Activated T-helper 17 cell treated with anti-CD3 and anti-CD28 coated beads, Interleukin-2, amount 50 U/mL, for 72 hours (primary cell): ENCODE data around the gene FRMD8. TPM values are rescaled to one million over a fixed set of nuclear protein-coding genes. Genes with fewer than 3 reads are reported as not detected.
"Not testable (repeated sequence)": the region's sequence is repeated elsewhere in the genome, so short reads cannot be mapped to it uniquely, and the experiment has no call there.

Source experiments
- ATAC-seq: fragments of 150-1000 bp; cut with Tn5 transposase; replicated peaks from 2 replicates; pipeline ENCODE4 v1.10.0; 2021; ENCODE audit warnings: mild to moderate bottlenecking, moderate library complexity
- H3K27ac Mint-ChIP-seq: one replicate; pipeline ENCODE4 v1.8.0; 2022; ENCODE audit warnings: mixed read lengths
- H3K27me3 Mint-ChIP-seq: one replicate; pipeline ENCODE4 v1.8.0; 2022; ENCODE audit warnings: mixed read lengths
- H3K36me3 Mint-ChIP-seq: one replicate; pipeline ENCODE4 v1.8.0; 2022; ENCODE audit warnings: low read depth, mild to moderate bottlenecking, mixed read lengths
- H3K4me1 Mint-ChIP-seq: one replicate; pipeline ENCODE4 v1.8.0; 2022; ENCODE audit warnings: mixed read lengths
- H3K4me3 Mint-ChIP-seq: one replicate; pipeline ENCODE4 v1.8.0; 2022; ENCODE audit warnings: mild to moderate bottlenecking, mixed read lengths
- H3K9me3 Mint-ChIP-seq: one replicate; pipeline ENCODE4 v1.8.0; 2022; ENCODE audit warnings: mixed read lengths
- total RNA-seq, 2 donors: library from RNA; stranded (reverse); gene quantifications; one replicate each; pipeline ENCODE4 v1.2.3, GENCODE V29; 2022

The FRMD8 gene
- total RNA-seq, 2 donors from 2014 or later, result 49.6 to 52.1 TPM

DNA sequence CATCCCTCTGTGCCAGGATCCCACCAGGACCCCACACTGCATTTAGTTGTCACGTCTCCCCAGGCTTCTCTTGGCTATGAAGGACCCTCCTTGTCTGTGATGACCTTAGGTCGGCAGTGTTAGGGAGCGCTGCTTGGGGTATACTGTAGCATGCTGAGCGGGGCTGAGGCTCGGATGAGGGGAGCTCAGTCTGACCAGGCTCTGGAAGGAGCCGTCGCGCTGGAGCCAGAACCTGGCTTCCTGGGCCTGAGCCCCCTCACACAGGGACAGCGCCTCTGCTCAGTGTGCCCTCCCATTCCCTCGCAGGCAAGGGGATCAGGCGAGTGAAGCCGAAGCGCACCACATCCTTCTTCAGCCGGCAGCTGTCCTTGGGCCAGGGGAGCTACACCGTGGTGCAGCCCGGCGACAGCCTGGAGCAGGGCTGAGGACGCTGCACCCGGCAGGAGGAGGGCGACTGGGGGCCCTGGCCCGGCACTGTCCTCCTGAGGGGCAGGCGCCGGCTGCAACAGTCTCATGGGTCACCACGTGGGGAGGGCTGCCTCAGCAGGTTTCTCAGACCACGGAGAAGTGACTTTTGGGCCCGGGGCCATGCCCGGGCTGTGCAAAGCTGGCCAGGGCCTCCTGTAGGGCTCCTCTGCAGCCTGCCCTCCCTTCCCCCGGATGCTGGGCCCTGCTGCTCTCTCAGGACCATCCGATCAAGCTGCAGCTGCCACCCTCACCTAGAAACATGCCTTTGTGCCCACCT lies 24.7 kb downstream of the FRMD8 start:
- H3K27ac Mint-ChIP-seq, result no peak overlapping the region
- H3K4me1 Mint-ChIP-seq, result peaks cover 6% of the 10 kb centered on the region
- no peak for ATAC-seq
- H3K4me3 Mint-ChIP-seq, result no peak overlapping the region
- no peaks in the 10 kb centered on the region for H3K27me3 Mint-ChIP-seq
- no peaks in the 10 kb centered on the region for H3K9me3 Mint-ChIP-seq
- peaks cover 57% of the 10 kb centered on the region for H3K36me3 Mint-ChIP-seq

DNA sequence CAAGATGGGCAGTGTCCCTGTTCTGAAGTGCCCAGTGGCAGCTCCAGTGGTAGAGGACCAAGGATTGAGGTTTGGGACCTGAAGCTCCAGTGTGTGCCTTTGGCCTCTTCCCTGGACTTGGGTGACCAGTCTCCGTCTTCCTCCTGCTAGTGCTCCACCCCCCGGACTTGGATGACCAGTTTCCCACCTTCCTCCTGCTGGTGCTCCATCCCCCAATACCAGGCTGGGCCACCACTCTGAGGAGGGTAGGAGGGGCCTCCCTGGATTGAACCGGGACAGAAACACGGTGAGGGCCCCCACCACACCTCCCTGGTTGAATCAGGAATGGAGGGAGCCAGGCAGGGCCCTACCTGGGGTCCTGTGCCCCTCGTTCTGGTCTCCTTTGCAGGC lies 25.2 kb downstream of the FRMD8 start:
- H3K36me3 Mint-ChIP-seq, result peaks cover 58% of the 10 kb centered on the region
- no peak overlapping the region for H3K4me3 Mint-ChIP-seq
- no peaks in the 10 kb centered on the region for H3K9me3 Mint-ChIP-seq
- no peak overlapping the region for H3K27ac Mint-ChIP-seq
- H3K4me1 Mint-ChIP-seq, result peaks cover 6% of the 10 kb centered on the region
- H3K27me3 Mint-ChIP-seq, result no peaks in the 10 kb centered on the region
- ATAC-seq, result no peak

DNA sequence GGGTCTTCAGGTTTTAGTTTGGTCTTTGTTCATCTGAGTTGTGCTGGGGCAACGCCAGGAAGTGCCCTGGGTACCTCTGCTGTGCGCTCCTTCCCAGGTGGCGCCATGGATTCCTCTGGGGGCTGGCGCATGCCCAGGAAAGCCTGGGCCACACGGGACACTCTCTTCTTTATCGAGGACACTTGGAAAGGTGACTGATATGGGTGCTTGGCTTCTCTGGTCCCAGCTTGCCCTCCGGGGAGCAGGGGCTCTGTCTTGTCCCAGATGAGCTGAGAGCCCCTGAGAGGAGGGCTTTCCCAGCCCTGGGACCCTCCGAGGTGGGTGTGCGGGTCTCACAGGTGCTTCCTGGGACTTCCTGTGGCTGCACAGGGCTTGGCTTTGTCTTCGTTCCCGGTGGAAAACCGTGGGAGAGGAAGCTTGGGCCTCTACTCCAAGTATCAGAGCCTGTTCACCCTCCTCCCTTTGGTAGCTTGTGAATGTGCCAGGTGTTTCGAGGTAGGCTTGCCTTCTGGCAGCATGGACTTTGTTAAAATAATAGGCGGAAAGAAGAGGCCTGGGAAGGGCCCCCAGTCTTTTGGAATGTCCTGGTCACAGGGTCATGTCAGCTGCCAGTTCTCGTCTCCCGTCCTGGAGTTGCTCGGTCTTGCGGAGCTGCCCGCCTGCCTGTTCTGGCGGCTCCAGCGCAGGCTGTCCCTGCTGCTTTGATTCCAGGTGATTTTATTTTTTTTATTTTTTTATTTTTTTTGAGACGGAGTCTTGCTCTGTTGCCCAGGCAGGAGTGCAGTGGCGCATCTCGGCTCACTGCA lies 26.0 kb downstream of the FRMD8 start:
- no peak overlapping the region for H3K27ac Mint-ChIP-seq

DNA sequence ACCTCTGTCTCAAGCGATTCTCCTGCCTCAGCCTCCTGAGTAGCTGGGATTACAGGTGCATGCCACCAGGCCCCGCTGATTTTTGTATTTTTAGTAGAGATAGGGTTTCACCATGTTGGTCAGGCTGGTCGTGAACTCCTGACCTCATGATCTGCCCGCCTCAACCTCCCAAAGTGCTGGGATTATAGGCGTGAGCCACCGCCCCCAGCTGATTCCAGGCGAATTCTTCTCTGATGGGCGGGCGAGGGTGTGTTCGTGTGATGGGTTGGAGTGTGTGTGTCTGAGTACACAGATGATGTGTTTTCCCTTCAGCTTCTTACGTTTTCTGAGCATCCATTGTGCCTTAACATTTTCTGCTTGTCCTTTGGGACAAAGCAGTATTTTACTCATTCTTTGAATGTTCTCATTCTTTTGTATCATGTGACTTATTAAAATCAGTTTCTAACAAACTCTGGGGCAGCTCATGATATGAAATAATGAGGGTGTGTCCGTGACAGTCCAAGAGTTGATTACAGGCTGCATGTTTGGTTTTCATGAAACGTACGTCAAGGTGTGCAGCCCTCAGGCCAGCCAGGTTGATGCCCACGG lies 26.7 kb downstream of the FRMD8 start:
- H3K27me3 Mint-ChIP-seq, H3K4me3 Mint-ChIP-seq, H3K9me3 Mint-ChIP-seq, ATAC-seq, H3K27ac Mint-ChIP-seq, H3K4me1 Mint-ChIP-seq: not testable (repeated sequence)
- peaks cover 59% of the 10 kb centered on the region for H3K36me3 Mint-ChIP-seq

More for the DNA sequence above, 26.0 kb downstream of the FRMD8 start:
- Mint-ChIP-seq H3K4me1 (peaks cover 10% of the 10 kb centered on the region), H3K36me3 (peaks cover 58% of the 10 kb centered on the region), H3K27me3 (no peaks in the 10 kb centered on the region), H3K9me3 (no peaks in the 10 kb centered on the region), H3K4me3 (no peak overlapping the region)
- no peak for ATAC-seq

DNA sequence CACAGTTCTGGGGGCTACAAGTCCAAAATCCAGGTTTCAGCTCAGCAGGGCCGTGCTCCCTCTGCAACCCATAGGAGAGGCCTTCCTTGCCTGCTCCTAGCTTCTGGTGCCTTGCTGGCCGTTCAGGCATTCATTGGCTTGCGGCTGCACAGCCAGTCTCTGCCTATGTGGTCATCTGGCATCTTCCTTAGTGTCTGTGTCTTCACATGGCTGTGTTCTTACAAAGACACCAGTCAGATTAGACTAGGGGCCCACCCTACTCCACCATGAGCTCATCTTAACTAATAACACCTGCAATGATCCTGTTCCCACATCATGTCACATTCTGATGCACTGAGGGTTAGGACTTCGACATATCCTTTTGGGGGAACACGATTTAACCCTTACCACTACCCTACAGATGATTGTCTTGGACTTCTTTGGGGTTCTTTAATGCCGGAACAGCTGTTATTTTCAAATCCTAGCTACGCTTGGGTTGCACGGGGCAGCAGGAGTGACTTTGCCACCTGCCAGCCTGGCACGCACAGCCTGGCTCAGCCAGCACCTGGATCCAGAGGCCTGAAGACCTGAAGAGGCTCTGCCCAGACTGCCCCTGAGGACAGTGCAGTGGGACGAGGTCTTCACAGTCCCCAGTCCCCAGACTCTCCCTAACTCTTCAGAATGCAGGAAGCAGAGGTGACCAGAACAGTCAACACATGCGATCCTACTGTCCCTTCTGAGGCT lies 28.5 kb downstream of the FRMD8 start:
- Mint-ChIP-seq H3K27ac (peak overlapping the region; percentile 100), H3K27me3 (no peaks in the 10 kb centered on the region), H3K36me3 (peaks cover 58% of the 10 kb centered on the region), H3K4me3 (peak overlapping the region; percentile 99), H3K4me1 (peaks cover 15% of the 10 kb centered on the region), H3K9me3 (no peaks in the 10 kb centered on the region)
- ATAC-seq, result no peak

DNA sequence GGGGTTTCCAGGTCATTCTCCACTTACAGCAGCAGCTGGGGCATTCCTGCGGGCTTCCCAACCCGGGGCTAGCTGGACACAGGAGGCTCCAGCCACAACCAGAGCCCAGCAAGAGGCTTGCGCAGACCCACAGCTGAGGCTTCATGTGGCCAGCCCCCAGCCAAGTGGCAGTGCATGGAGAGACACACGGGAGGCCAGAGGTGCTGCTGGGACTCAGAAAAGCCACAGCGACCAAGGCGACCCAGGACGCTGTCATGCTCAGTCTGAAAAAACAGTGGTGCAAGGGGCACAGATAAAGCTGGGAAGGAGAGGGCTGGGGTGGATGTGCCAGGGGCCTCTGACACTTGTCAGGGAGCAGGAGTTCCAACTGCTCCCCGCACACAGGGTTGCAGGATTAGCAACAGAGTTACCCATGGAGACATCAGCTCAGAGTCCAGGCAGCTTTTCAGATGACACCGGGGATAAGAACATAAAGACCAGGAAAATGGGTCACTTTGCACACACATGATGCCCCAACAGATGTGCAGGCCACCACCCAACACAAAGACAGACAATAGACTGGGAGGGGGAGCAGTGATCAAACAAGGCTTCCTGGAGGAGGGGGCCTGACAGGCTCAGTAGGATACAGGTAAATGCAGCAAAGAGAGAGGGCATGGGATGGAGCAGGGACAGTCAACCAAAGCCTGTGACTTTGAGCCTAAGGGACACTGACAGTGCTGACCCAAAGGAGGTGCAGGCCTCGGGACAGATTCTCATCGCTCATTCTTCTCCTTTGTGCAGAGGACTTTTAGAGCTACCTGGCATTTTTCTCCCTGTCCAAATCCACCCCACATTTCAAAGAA lies 29.3 kb downstream of the FRMD8 start:
- no peak for ATAC-seq
- Mint-ChIP-seq H3K4me3 (peak overlapping the region; percentile 99), H3K27ac (peak overlapping the region; percentile 100), H3K9me3 (no peaks in the 10 kb centered on the region), H3K4me1 (peaks cover 15% of the 10 kb centered on the region), H3K27me3 (no peaks in the 10 kb centered on the region), H3K36me3 (peaks cover 58% of the 10 kb centered on the region)

DNA sequence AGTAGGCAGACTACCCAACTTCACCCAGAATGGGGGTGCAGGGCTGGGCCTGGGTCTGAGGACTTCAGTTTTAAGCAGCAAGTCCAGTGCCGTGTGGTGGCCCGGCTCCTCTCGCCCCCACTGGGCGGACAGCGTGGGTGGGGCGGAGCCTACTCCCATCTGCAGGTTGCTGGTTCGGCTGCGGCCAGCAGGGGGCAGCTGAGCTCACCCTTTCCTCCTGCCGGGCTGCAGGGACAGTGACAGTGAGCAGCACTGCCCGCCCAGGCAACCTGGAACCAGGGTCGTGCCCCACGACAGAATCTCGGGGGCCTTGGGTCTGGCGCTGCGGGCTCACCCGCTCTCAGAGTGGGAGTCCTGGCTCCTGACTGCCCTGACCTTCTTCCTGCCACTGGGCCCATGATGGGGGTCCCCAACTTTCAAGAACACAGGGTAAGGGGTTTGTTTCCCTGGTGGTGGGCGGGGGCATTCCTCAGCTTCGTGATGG lies 29.9 kb downstream of the FRMD8 start:
- Mint-ChIP-seq H3K4me3 (peak overlapping the region; percentile 99), H3K36me3 (peaks cover 60% of the 10 kb centered on the region), H3K4me1 (peaks cover 15% of the 10 kb centered on the region), H3K9me3 (no peaks in the 10 kb centered on the region), H3K27ac (peak overlapping the region; percentile 100), H3K27me3 (no peaks in the 10 kb centered on the region)
- peak; percentile 34 for ATAC-seq

DNA sequence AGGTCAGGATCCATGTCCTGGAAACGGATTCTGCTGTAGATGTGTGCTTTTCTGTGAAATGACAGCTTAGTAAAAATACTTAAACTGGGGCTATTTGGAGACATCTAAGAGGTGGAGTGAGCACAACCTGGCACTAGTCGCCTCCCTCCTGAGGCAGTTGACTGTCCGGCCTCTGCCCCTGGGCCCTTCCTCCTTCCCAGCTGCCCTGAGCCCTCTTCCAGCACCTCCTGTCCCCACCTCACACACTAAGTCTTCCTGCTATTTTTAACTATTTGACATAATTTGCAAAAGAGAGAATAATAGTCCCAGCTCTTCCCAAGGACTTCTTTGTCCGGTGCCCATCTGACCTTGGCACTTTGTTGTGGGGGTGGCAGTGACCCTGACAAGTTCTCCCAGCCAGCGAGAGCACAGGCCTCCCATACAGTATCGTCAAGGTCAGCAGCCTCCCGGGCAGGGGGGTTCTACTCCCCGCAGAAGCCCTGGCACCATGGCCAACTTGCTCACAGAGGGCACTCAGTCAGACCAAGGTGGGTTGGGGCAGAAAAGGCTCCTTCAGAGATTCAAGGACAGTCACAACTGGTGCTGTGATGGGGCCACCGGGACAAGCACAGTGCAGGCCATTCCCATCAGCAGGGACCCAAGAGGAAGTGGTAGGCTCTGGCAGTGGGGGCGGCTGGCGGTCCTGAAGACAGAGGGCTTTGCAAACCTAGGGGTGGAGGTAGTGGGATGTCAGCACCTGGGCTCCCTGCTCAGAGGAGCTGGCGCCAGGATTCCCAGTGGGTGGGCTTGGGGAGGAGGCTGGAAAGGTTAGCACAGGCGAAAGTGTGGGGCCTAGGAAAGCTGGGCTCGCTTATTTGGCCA lies 30.6 kb downstream of the FRMD8 start:
- Mint-ChIP-seq H3K4me3 (peak overlapping the region; percentile 99), H3K27me3 (no peaks in the 10 kb centered on the region), H3K27ac (peak overlapping the region; percentile 100), H3K36me3 (peaks cover 62% of the 10 kb centered on the region), H3K9me3 (no peaks in the 10 kb centered on the region), H3K4me1 (peaks cover 15% of the 10 kb centered on the region)
- ATAC-seq, result no peak

DNA sequence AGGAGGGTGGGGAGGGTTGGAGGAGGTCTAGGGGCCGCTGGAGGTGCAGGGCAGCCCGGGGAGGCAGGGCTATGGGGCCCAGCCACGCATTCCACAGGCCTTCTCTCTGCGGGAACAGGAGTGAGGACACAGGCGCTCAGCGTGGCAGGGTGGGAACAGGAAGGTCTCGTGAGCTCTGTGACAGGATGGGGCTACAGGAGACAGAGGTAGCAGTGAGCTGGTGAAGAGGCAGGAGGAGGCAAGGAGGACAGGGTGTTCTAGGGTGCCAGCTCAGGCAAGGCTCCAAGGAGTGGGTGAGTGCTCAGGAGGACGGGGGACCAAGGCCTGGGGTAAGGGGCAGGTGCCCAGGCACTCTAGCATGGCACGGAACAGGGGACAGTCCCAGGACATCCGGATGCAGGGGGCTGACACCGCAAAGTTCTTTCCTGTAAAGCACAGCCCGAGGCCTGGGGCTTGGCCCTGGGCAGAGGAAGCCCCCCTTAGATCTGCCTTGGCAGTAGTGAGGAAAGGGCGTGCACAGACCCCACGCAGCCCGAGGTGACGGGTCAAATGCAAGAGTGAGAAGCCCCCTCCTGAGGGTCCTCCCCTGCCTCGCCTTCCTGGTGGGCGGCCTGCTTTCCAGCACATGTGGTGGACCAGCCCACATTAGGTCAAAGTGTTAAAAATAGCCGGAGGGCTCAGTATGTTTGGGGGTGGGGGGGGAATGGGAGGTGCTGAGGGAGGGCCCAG lies 31.4 kb downstream of the FRMD8 start:
- Mint-ChIP-seq H3K27ac (peak overlapping the region; percentile 100), H3K4me1 (peaks cover 21% of the 10 kb centered on the region), H3K4me3 (peak overlapping the region; percentile 99), H3K36me3 (peaks cover 65% of the 10 kb centered on the region), H3K9me3 (no peaks in the 10 kb centered on the region), H3K27me3 (no peaks in the 10 kb centered on the region)
- no peak for ATAC-seq

DNA sequence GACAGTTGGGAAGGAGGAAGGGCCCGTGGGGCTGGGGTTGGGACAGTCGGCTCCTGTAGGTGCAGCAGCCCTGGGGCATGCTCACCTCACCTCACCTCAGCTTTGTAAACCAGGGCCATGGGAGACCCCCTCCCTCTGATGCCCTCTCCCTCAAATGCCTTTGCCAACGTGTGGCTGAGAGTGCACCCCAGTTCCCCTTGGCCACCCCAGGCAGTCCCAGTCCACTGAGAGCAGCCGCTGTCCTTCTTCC lies 31.9 kb downstream of the FRMD8 start:
- Mint-ChIP-seq H3K4me1 (peaks cover 24% of the 10 kb centered on the region), H3K9me3 (no peaks in the 10 kb centered on the region), H3K36me3 (peaks cover 70% of the 10 kb centered on the region), H3K27me3 (no peaks in the 10 kb centered on the region), H3K4me3 (peak overlapping the region; percentile 99), H3K27ac (peak overlapping the region; percentile 100)
- ATAC-seq, result no peak

DNA sequence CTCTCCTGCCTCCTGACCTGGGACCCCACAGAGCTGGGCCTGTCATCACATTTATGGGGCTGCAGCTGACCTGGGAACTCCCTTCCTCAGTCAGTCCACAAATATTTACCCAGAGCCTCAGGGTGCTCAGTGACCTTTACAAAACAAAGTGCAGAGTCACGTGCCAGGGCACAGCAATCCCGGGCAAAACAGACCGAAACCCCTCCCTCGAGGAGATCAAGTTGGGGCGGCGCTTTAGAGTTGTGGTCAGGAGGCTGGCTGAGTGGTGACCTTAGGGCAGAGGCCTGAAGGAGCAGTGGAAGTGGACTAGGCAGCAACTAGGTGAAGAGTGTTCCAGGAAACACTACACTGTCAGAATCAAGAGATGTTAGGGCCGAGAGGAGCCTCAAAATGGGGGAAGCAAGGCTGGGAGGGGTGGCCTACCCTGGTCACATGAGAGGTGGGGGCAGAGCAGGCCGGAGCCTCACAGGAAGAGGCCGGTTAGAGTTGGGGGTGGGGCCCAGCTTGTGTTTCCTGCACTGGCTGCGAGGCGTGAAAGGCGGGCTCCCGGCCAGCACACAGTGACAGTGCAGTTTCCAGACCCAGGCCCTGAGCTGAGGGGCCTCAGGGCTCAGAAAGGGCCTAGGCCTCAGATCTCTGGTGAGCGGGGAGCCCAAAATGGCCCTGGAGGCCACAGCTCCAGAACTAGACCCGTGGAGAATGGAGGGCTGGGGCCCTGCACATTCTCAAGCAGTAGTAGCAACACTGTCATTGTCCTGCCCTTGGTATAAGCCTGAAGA lies 32.4 kb downstream of the FRMD8 start:
- H3K27ac Mint-ChIP-seq, result peak overlapping the region; percentile 100
- peak; percentile 55 for ATAC-seq
- H3K27me3 Mint-ChIP-seq, result no peaks in the 10 kb centered on the region
- H3K9me3 Mint-ChIP-seq, result no peaks in the 10 kb centered on the region
- peaks cover 75% of the 10 kb centered on the region for H3K36me3 Mint-ChIP-seq
- H3K4me1 Mint-ChIP-seq, result peaks cover 24% of the 10 kb centered on the region
- H3K4me3 Mint-ChIP-seq, result peak overlapping the region; percentile 99

DNA sequence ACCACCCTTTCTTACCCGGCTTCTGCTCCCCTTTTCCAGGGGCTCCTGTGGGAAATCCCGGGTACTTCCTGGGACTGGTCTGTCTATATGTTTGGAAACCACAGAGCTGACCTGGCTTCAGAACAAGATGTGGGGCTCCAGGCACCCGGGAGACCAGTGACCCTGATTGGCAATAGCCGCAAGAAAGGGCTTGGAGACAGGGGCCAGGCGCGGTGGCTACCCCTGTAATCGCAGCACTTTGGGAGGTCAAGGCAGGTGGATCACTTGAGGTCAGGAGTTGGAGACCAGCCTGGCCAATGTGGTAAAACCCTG lies 33.0 kb downstream of the FRMD8 start:
- peaks cover 80% of the 10 kb centered on the region for H3K36me3 Mint-ChIP-seq
- H3K4me1 Mint-ChIP-seq, result peaks cover 27% of the 10 kb centered on the region
- peak overlapping the region; percentile 99 for H3K4me3 Mint-ChIP-seq
- no peaks in the 10 kb centered on the region for H3K27me3 Mint-ChIP-seq
- H3K27ac Mint-ChIP-seq, result peak overlapping the region; percentile 100
- peaks cover 3% of the 10 kb centered on the region for H3K9me3 Mint-ChIP-seq
- ATAC-seq, result no peak
